HFF-Myc (cell line): Measurements from ENCODE around the gene RALY.

Experiments
- DNase-seq: peaks from one replicate; pipeline ENCODE4 v3.0.0-alpha.2; 2011; ENCODE audit warnings: low read depth; ENCODE audit errors: extremely low read depth
- H3K4me3 ChIP-seq: replicated peaks from 2 replicates; pipeline ENCODE4 v1.5.1; 2011; ENCODE audit warnings: low read depth, mild to moderate bottlenecking, control low read depth, low read length
- TF ChIP-seq, protein P1 (sequence below): IDR thresholded peaks from 2 replicates; pipeline ENCODE4 v1.5.1; 2012; ENCODE audit warnings: mild to moderate bottlenecking, low read depth, low read length, control low read depth; ENCODE audit errors: missing control alignments

Gene RALY

DNA sequence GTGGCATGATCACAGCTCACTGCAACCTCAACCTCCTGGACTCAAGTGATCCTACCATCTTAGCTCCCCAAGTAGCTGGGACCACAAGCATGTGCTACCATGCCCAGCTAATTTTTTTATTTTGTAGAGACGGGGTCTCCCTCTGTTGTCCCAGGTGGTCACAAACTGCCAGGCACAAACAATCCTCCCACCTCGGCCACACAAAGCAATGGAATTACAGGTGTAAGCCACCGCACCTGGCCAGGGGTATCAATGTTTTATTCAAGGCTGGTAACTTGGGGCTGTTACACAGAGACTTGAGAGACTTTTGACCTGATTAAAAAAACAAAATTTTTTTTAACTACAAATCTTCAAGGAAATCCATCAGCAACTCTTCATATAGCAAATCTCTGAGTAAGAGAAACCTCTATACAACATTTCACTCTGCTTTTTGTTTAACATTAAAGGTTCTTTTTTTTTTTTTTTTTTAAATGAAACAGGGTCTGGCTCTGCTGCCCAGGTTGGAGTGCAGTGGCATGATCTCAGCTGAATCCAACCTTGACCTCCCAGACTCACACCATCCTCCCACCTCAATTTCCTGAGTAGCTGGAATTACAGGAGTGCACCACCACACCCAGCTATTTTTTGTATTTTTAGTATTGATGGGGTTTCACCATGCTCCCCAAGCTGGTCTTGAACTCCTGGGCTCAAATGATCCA lies 112.4 kb downstream of the RALY start:
- DNase-seq: no peak
- TF ChIP-seq, protein P1, sequence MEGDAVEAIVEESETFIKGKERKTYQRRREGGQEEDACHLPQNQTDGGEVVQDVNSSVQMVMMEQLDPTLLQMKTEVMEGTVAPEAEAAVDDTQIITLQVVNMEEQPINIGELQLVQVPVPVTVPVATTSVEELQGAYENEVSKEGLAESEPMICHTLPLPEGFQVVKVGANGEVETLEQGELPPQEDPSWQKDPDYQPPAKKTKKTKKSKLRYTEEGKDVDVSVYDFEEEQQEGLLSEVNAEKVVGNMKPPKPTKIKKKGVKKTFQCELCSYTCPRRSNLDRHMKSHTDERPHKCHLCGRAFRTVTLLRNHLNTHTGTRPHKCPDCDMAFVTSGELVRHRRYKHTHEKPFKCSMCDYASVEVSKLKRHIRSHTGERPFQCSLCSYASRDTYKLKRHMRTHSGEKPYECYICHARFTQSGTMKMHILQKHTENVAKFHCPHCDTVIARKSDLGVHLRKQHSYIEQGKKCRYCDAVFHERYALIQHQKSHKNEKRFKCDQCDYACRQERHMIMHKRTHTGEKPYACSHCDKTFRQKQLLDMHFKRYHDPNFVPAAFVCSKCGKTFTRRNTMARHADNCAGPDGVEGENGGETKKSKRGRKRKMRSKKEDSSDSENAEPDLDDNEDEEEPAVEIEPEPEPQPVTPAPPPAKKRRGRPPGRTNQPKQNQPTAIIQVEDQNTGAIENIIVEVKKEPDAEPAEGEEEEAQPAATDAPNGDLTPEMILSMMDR: no peak
- no peak overlapping the region for H3K4me3 ChIP-seq

DNA sequence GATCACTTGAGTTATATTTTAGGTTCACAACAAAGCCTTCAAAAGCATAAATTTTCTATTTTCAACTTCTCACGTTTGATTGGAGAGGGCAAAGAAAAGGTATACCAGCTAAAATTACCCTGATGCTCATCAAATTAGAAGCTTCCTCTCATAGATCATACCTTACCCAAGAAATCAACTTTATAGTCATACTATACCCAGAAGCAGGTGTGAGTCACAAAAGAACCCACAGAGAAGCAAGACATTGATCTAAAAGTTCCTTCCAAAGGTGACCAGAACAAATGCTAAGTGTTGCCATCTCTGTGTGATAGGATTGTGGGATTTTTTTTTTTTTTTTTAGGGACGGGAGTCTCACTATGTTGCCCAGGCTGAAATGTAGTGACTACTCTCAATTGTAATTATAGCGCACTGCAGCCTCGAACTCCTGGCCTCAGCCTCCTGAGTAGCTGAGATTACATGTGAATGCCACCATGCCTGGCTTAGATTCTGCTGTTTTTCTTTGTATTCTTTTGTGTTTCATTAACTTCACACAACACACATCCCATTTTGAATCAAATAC lies 115.0 kb downstream of the RALY start:
- no peak for DNase-seq
- TF ChIP-seq, protein P1: no peak
- H3K4me3 ChIP-seq: peak overlapping the region; percentile 99

DNA sequence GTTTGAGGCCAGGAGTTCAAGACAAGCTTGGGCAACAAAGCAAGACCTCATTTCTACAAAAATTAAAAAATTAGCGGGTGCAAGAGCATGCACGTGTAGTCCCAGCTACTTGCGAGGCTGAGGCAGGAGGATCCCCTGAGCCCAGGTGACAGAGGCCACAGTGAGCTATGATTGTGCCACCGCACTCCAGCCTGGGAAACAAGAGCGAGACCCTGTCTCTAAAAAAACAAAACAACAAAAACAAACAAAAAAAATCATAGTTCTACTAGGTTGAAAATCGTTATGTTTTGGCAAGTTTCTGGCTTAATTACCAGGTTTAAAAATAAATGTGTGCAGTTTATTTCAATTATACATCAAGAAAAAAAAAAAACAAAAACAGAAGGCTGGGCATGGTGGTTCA lies 115.7 kb downstream of the RALY start:
- TF ChIP-seq, protein P1: no peak
- H3K4me3 ChIP-seq: peak overlapping the region; percentile 99
- DNase-seq: no peak

DNA sequence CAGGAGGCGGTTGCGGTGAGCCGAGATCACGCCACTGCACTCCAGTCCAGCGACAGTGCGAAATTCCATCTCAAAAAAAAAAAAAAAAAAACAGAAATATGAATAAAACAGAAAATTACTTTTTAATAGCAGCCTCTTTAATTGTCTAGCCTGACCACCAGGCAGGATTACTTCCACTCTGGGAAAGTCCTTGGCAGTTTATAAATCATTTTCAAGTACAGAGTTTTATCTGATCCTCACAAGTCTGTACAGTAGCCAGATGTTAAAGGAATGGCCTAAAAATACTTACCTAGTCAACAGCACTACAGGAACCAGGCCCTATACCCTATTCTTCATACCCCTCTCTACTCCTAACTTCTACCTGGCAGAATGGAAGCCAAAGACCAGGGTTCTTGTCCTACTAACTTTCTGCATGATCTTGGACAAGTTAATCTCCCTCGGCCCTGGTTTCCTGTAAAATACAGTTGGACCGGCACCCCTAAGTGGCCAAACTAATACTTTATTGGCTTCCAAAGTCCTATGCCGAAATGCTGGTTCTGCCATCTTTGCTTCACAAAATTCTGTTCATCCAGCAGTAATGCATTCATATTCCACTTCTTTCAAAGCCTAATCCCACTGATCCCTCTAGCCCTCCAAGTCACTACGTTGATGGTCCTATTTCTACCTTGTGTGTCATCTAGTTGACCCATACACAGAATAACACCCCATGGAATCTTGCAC lies 116.5 kb downstream of the RALY start:
- no peak for DNase-seq

DNA sequence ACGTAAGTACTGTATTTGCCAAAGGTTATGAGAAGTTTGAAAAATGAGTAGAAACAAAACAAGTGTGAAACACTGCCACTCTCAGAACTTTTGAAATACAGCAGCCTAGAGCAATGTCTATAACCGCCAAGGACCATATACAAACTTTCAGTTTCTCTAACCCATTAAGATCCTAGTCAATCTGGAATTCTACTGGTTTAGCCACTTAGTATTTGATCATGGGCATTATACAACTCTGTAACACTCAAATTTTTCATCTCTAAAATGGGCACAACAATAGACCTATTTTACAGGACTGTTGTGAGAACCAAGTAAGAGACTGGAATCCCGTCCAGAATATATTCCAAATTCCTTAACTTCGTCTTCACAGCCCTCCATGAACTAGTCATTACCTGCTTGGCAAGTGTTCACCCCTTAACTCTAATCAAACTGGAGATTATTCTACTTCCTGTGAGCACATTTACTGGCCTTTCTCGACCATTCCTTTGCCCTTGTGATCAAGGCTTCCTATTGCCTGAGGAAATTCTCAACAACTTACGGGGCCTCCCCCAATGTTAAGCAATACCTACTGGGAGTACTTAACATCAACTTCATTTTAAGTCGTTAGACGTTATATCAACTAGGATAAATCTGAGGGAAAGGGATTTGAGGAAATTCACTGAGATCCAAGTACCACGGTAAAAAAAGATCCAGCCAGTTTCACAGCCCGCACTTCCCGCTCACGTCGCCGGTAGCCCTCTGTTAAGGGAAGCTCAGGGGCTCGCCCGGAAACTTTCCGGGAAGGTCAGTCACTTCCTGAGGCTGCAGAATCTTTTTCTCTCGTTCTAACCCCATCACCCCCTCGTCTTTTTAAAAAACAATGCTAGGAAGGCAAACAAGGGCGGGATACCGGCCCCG lies 117.3 kb downstream of the RALY start:
- TF ChIP-seq, protein P1: no peak
- no peak for DNase-seq

More for the DNA sequence above, 116.5 kb downstream of the RALY start:
- H3K4me3 ChIP-seq: peak overlapping the region; percentile 99
- TF ChIP-seq, protein P1: no peak

More for the DNA sequence above, 117.3 kb downstream of the RALY start:
- peak overlapping the region; percentile 99 for H3K4me3 ChIP-seq
